Measurements from ENCODE around the gene AKT1S1.

AKT1S1 gene

GRCh38 chr19:49843265-49843664, 33.9 kb downstream of the AKT1S1 start:
- Histone ChIP-seq H2AFZ (ENCODE audit: insufficient read depth, low read length, poor library complexity) (no peak overlapping the region), H3K36me3 (ENCODE audit: control insufficient read depth in 1 of 2, insufficient read depth in 2 of 2, low read length in 2 of 2) (peaks cover 25 to 26% of the 10 kb centered on the region in 2 experiments), H3K27me3 (ENCODE audit: insufficient read depth, low read length) (no peaks in the 10 kb centered on the region), H3K4ac (ENCODE audit: low read depth, low read length) (no peak overlapping the region), H4K8ac (ENCODE audit: low read depth, low read length) (no peak overlapping the region), H3K4me2 (ENCODE audit: low read length) (no peak overlapping the region), H3K18ac (ENCODE audit: low read length) (no peak overlapping the region), H3K23ac (ENCODE audit: low read length) (no peak overlapping the region), H2BK120ac (ENCODE audit: insufficient read depth, low read length, poor library complexity) (no peak overlapping the region), H2AK5ac (ENCODE audit: low read length) (no peak overlapping the region), H4K12ac (ENCODE audit: low read depth, low read length) (no peak overlapping the region), H3K9me3 (ENCODE audit: insufficient read depth, low read depth, low read length) (no peaks in the 10 kb centered on the region), H3K4me3 (ENCODE audit: low read depth, low read length) (no peak overlapping the region), H2BK12ac (ENCODE audit: low read length) (no peak overlapping the region), H3K27ac (ENCODE audit: low read depth, low read length) (no peak overlapping the region), H3K79me2 (ENCODE audit: control insufficient read depth, insufficient read depth, low read length, poor library complexity) (no peaks in the 10 kb centered on the region), H4K91ac (ENCODE audit: low read depth, low read length) (no peak overlapping the region), H2BK5ac (ENCODE audit: low read depth, low read length, poor library complexity) (no peak overlapping the region), H3K14ac (ENCODE audit: low read length) (no peak overlapping the region), H3K9ac (ENCODE audit: low read length) (no peak overlapping the region), H3K79me1 (ENCODE audit: low read length) (no peaks in the 10 kb centered on the region), H3K4me1 (ENCODE audit: control insufficient read depth in 1 of 2, insufficient read depth in 2 of 2, low read length in 2 of 2) (peaks cover 0 to 2% of the 10 kb centered on the region in 2 experiments)
- no CpG with 5 or more reads among the region's 3 CpGs for WGBS (ENCODE audit: extremely low coverage, insufficient coverage, insufficient read length)
- DNase-seq, result no peak

DNA sequence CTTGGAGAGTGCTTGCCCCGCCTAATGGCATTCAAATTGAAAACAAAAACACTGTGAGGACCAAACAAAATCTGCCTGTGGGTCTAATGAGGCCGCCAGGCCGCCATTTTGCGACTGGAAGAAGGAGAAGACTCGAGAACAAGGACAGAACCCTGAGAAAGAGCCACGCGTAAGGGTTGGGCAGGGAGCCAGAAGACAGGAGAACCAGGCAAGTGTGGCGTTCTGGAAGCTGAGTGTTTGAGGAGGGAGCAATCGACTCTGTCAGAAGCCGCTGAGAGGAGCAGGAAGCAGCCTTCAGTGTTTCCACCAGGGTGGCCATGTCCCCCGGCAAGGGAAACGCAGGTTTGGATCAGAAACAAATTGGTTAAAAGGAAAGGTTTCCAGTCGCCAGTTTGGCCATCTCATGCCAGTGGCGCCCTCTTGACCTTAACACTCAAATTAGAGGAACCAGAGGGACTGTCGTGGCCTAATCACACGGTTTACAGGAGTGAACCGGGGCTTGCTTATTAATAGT, 36.4 kb downstream of the AKT1S1 start:
- no peak overlapping the region for H3K4ac ChIP-seq (ENCODE audit: low read depth, low read length)
- H2BK5ac ChIP-seq (ENCODE audit: low read depth, low read length, poor library complexity), result no peak overlapping the region
- H3K36me3 ChIP-seq (ENCODE audit: control insufficient read depth in 1 of 2, insufficient read depth in 2 of 2, low read length in 2 of 2), result peaks cover 48 to 50% of the 10 kb centered on the region in 2 experiments
- no peaks in the 10 kb centered on the region for H3K79me1 ChIP-seq (ENCODE audit: low read length)
- no peak overlapping the region for H4K12ac ChIP-seq (ENCODE audit: low read depth, low read length)
- H3K27me3 ChIP-seq (ENCODE audit: insufficient read depth, low read length), result no peaks in the 10 kb centered on the region
- no peak overlapping the region for H2AK5ac ChIP-seq (ENCODE audit: low read length)
- H2BK120ac ChIP-seq (ENCODE audit: insufficient read depth, low read length, poor library complexity), result no peak overlapping the region
- DNase-seq, result no peak
- H3K79me2 ChIP-seq (ENCODE audit: control insufficient read depth, insufficient read depth, low read length, poor library complexity), result no peaks in the 10 kb centered on the region
- no peak overlapping the region for H3K18ac ChIP-seq (ENCODE audit: low read length)
- WGBS (ENCODE audit: extremely low coverage, insufficient coverage, insufficient read length), result no CpG with 5 or more reads among the region's 17 CpGs
- no peak overlapping the region for H3K9ac ChIP-seq (ENCODE audit: low read length)
- H4K91ac ChIP-seq (ENCODE audit: low read depth, low read length), result no peak overlapping the region
- no peak overlapping the region for H2AFZ ChIP-seq (ENCODE audit: insufficient read depth, low read length, poor library complexity)
- H3K4me3 ChIP-seq (ENCODE audit: low read depth, low read length), result no peak overlapping the region
- no peaks in the 10 kb centered on the region for H3K9me3 ChIP-seq (ENCODE audit: insufficient read depth, low read depth, low read length)
- peaks cover 0 to 3% of the 10 kb centered on the region in 2 experiments for H3K4me1 ChIP-seq (ENCODE audit: control insufficient read depth in 1 of 2, insufficient read depth in 2 of 2, low read length in 2 of 2)
- no peak overlapping the region for H3K4me2 ChIP-seq (ENCODE audit: low read length)
- H3K23ac ChIP-seq (ENCODE audit: low read length), result no peak overlapping the region
- no peak overlapping the region for H2BK12ac ChIP-seq (ENCODE audit: low read length)
- no peak overlapping the region for H4K8ac ChIP-seq (ENCODE audit: low read depth, low read length)
- H3K14ac ChIP-seq (ENCODE audit: low read length), result no peak overlapping the region
- no peak overlapping the region for H3K27ac ChIP-seq (ENCODE audit: low read depth, low read length)

GRCh38 chr19:49840321-49840720, 36.8 kb downstream of the AKT1S1 start:
- H2BK12ac ChIP-seq (ENCODE audit: low read length), result no peak overlapping the region
- no peak overlapping the region for H3K14ac ChIP-seq (ENCODE audit: low read length)
- peaks cover 0 to 3% of the 10 kb centered on the region in 2 experiments for H3K4me1 ChIP-seq (ENCODE audit: control insufficient read depth in 1 of 2, insufficient read depth in 2 of 2, low read length in 2 of 2)
- no peaks in the 10 kb centered on the region for H3K79me1 ChIP-seq (ENCODE audit: low read length)
- no peak overlapping the region for H3K4me2 ChIP-seq (ENCODE audit: low read length)
- no peaks in the 10 kb centered on the region for H3K27me3 ChIP-seq (ENCODE audit: insufficient read depth, low read length)
- WGBS (ENCODE audit: extremely low coverage, insufficient coverage, insufficient read length), result no CpG with 5 or more reads among the region's 11 CpGs
- no peak overlapping the region for H4K91ac ChIP-seq (ENCODE audit: low read depth, low read length)
- peaks cover 53 to 54% of the 10 kb centered on the region in 2 experiments for H3K36me3 ChIP-seq (ENCODE audit: control insufficient read depth in 1 of 2, insufficient read depth in 2 of 2, low read length in 2 of 2)
- H3K27ac ChIP-seq (ENCODE audit: low read depth, low read length), result no peak overlapping the region
- no peak overlapping the region for H2AFZ ChIP-seq (ENCODE audit: insufficient read depth, low read length, poor library complexity)
- no peaks in the 10 kb centered on the region for H3K9me3 ChIP-seq (ENCODE audit: insufficient read depth, low read depth, low read length)
- DNase-seq, result no peak
- H2BK5ac ChIP-seq (ENCODE audit: low read depth, low read length, poor library complexity), result no peak overlapping the region
- H3K4ac ChIP-seq (ENCODE audit: low read depth, low read length), result no peak overlapping the region
- H4K8ac ChIP-seq (ENCODE audit: low read depth, low read length), result no peak overlapping the region
- H2AK5ac ChIP-seq (ENCODE audit: low read length), result no peak overlapping the region
- no peak overlapping the region for H3K9ac ChIP-seq (ENCODE audit: low read length)
- no peak overlapping the region for H3K4me3 ChIP-seq (ENCODE audit: low read depth, low read length)
- H3K18ac ChIP-seq (ENCODE audit: low read length), result no peak overlapping the region
- no peak overlapping the region for H3K23ac ChIP-seq (ENCODE audit: low read length)
- no peak overlapping the region for H4K12ac ChIP-seq (ENCODE audit: low read depth, low read length)
- H2BK120ac ChIP-seq (ENCODE audit: insufficient read depth, low read length, poor library complexity), result no peak overlapping the region
- H3K79me2 ChIP-seq (ENCODE audit: control insufficient read depth, insufficient read depth, low read length, poor library complexity), result no peaks in the 10 kb centered on the region

GRCh38 chr19:49839713-49840112, 37.4 kb downstream of the AKT1S1 start:
- H3K9ac ChIP-seq (ENCODE audit: low read length), result no peak overlapping the region
- no peaks in the 10 kb centered on the region for H3K79me1 ChIP-seq (ENCODE audit: low read length)
- no peak overlapping the region for H4K8ac ChIP-seq (ENCODE audit: low read depth, low read length)
- peaks cover 0 to 3% of the 10 kb centered on the region in 2 experiments for H3K4me1 ChIP-seq (ENCODE audit: control insufficient read depth in 1 of 2, insufficient read depth in 2 of 2, low read length in 2 of 2)
- no peak overlapping the region for H3K4me3 ChIP-seq (ENCODE audit: low read depth, low read length)
- no CpG with 5 or more reads among the region's 11 CpGs for WGBS (ENCODE audit: extremely low coverage, insufficient coverage, insufficient read length)
- no peak overlapping the region for H3K23ac ChIP-seq (ENCODE audit: low read length)
- H3K4ac ChIP-seq (ENCODE audit: low read depth, low read length), result no peak overlapping the region
- H2BK5ac ChIP-seq (ENCODE audit: low read depth, low read length, poor library complexity), result no peak overlapping the region
- H3K79me2 ChIP-seq (ENCODE audit: control insufficient read depth, insufficient read depth, low read length, poor library complexity), result no peaks in the 10 kb centered on the region
- H3K27ac ChIP-seq (ENCODE audit: low read depth, low read length), result no peak overlapping the region
- no peak overlapping the region for H4K91ac ChIP-seq (ENCODE audit: low read depth, low read length)
- H3K14ac ChIP-seq (ENCODE audit: low read length), result no peak overlapping the region
- no peaks in the 10 kb centered on the region for H3K9me3 ChIP-seq (ENCODE audit: insufficient read depth, low read depth, low read length)
- H3K27me3 ChIP-seq (ENCODE audit: insufficient read depth, low read length), result no peaks in the 10 kb centered on the region
- no peak overlapping the region for H2AFZ ChIP-seq (ENCODE audit: insufficient read depth, low read length, poor library complexity)
- H3K36me3 ChIP-seq (ENCODE audit: control insufficient read depth in 1 of 2, insufficient read depth in 2 of 2, low read length in 2 of 2), result peaks cover 59 to 60% of the 10 kb centered on the region in 2 experiments
- H2BK120ac ChIP-seq (ENCODE audit: insufficient read depth, low read length, poor library complexity), result no peak overlapping the region
- no peak for DNase-seq
- H2BK12ac ChIP-seq (ENCODE audit: low read length), result no peak overlapping the region
- no peak overlapping the region for H3K18ac ChIP-seq (ENCODE audit: low read length)
- H3K4me2 ChIP-seq (ENCODE audit: low read length), result no peak overlapping the region
- no peak overlapping the region for H4K12ac ChIP-seq (ENCODE audit: low read depth, low read length)
- H2AK5ac ChIP-seq (ENCODE audit: low read length), result no peak overlapping the region
